Measurements from ENCODE around the gene IRF4.

The IRF4 gene

DNA sequence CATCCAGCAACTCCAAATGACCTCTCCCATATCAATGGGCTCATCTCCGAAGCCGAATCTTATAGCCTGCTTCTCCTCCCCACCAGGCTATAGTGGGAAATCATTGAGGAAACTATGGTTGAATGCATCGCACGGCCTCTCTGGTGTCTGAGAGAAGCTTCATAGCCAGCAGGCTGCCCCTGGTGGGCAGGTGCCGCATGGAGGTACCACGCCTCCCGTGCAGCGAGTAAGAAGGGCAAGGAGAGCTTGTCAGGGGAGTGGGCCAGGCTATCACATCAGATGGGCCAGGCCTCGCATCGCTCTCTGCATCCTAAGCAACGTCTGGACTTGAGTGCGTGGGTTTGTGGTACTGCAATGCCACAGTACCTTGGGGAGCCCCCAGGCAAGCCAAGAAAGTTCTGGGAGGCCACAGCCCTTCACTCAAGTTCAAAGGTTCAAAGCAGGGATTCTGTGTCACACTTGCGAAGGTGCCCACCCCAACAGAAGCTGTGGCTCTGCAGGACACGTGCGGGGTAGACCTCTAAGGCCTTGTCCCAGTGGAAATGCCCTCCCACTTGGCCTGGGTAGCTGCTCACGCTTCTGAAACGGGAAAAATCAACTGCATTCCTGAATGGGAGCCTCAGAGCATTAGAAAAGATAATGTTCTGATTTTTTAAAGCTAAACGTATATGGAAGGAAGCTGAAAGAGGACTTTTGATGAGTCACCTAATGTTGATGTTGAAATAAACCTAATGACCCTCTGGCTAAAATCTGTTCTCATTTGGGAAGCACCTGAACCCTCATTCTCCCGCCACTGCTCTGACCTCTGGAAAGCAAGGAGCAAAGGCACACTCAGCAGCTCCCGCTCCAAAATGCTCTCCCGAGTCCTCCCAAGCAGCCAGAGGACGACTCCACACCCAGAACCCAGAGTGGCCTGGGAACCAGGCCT is 8.4 kb upstream of the IRF4 start:
- no peak for DNase-seq

DNA sequence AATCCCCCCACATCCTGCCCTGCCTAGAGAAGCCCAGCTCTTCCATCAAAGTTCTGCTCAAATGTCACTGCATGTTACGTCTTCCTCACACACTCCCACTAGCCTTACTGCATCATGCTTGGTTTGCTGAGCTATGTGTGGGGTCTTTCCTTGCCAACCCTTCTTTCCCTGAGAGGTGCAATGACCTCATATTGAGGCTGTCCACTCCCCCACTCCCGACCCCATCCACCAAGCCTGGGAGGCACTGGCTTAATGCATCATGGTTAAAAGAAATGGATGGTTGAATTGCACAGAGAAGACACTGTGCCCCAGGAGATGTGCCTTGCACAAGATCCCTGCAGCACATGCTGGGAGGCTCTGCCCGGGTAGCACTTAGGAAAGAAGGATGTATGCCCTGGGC is 7.7 kb upstream of the IRF4 start:
- DNase-seq, result no peak

DNA sequence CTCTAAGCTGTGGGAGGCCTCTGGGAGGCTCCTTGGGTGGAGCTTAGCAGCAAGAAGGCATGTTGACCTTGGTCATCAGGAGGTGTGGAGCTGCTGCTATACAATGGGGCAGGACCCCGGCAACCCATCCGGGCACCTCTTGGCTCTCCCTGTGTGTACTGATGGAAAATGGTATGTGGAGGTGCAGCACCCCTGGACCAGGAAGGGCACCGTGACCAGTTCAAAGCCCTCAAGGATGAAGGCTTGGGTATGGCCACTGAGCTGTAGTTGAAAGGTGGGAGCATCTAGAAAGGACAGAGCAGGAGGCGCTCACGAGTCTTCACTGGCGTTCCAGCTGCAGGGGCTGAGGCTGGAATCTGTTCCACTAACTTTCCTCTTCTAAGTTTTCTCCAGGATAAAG is 6.7 kb upstream of the IRF4 start:
- no peak for DNase-seq

DNA sequence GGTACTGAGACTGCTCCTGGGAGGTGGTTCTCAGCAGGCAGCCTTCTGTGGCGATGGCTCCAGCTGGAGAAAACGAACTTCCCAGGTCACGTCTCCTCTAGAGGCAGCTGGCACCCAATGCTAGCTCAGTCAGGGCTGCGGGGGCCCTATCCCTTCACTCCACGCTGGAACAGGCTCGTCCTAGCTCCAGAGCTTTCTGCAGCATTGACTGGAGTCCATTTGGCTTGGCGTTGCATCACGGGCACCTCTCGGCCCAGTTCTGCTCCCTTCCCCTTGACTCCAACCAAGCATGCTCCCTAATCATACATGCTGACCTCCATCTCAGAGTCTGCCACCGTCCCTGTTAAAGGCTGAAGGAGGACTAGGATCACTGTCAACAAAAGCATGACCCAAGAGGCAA is 5.9 kb upstream of the IRF4 start:
- DNase-seq, result no peak

DNA sequence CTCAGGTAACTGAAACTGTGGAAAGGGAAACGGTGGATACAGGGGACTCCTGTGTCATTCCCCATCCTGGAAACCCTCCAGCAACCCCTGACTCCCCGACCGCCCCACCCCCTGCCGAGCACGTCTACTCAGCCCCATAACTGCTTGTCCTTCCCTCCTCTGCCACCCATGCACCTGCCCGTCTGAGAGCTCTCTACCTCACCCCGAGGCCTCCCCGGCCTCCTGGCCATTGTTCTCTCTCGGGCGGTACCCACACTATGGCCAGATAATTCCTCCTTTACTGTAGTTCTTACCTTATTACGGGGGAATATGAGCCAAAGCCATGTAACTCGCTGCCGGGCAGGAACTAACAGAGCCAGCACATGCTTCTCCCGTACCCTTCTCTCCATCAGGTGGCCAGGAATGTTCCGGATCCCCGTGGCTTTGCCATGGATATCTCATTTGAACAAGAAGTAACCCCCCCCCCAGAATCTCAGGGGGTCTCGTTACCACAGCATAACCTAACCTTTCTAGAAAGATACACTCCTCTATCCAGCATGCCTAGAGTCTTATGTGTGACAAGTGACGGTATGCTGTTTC is 4.8 kb upstream of the IRF4 start:
- no peak for DNase-seq

DNA sequence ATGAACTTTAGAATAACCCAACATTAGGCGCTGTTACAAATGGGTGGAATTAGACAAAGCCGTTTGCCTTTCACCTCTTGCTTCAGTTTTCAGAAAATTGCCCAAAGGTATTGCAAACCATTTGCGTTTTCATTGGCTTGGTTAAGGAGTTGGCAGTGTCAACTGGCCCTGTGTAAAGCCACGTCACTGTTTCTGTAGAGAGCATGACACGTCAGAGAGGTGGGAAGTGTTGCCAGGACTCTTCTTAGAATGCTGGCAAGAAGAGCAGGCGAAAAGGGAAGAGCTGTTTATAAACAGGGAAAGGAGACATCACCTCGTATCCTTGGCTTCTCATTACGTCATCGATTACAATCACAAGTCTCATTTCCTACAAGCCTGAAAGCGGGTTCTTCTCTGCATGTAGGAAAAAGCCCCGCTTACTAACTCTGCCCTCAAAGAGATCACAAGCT is 4.2 kb upstream of the IRF4 start:
- no peak for DNase-seq

DNA sequence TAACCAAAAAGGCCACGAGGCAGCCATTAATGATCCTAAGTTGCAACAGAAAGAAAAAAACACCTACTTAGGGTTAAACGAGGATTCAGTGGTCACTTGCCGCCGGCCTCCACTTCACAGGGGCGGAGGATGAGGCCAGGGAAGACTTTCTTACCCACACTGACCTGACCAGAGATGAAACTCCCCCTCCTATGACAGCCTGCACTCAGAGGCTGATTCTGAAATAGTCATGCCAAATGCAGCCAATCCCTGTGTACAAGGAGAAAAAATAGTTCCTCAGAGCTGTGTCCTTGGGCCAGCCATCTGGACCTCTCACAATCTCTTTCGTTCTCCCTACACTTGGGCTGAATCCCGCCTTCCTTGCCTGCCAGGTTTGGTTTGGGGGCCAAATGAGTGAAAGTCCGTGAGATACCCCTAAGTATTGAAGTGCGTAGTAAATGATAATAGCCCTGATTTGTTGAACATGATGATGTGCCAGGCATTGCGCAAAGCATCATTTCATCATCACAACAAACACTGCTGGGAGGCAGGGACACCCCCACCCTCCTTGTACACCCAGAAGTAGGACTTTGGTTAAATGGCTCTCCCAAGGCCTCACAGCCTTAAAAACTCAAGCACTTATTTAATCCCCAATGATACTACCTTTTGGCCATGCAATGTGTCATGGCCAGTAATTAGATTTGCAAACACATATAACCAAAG is 3.2 kb upstream of the IRF4 start:
- peak; percentile 36 for DNase-seq

DNA sequence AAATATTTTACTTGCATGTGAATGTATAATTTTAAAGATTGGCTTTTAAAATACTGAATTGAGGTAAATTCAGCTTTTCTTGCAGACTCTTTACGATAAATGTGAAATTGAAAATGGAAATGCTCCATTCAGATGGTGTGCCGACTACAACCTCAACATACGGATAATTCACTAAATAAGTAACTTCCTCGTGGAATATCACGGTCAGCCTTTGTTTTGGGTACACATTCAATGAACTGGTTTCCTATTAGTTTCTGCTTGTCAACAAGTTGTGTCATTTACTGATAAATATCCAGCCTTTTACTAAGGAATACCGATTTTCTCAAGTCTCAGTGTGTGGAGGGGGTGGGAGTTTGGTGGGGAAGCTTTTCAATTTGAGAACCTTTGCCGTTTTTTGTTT is 2.4 kb upstream of the IRF4 start:
- no peak for DNase-seq

DNA sequence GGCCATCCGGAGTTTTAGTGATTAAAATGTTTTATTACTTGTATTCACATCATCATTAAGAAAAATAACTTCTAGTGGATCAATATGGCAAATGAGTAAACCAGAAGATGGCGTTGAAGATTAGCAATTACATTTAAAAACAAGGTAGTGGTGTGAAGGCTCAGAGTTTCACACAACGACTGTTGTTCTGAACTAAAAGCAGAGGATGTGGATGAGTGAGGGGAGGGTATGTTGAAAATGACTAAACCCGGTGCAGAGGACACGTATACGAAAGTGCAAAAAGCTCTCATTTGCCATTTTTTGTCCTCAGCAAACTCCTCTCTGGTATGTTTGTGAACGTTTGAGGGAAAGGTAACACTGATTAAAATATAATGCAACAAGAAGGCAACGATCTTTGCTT is 1.9 kb upstream of the IRF4 start:
- DNase-seq, result no peak

DNA sequence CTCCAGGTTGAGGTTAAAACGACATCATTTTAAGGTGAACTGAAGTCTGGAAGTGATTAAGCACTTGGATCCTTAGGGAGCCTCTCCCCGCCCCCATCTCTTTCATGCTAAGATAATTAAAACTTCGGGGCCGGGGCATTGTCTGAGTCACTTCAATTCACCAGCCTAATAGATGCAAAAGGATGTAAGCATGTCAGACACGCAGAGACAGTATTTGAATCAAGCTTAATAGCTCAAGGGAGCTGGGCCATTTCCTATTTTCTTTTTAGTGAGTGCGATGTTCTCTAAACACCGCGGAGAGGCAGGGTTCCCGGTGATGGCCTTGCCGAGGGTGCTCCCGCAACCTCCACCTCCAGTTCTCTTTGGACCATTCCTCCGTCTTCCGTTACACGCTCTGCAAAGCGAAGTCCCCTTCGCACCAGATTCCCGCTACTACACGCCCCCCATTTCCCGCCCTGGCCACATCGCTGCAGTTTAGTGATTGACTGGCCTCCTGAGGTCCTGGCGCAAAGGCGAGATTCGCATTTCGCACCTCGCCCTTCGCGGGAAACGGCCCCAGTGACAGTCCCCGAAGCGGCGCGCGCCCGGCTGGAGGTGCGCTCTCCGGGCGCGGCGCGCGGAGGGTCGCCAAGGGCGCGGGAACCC is 516 bp upstream of the IRF4 start:
- DNase-seq, result peak; percentile 28

DNA sequence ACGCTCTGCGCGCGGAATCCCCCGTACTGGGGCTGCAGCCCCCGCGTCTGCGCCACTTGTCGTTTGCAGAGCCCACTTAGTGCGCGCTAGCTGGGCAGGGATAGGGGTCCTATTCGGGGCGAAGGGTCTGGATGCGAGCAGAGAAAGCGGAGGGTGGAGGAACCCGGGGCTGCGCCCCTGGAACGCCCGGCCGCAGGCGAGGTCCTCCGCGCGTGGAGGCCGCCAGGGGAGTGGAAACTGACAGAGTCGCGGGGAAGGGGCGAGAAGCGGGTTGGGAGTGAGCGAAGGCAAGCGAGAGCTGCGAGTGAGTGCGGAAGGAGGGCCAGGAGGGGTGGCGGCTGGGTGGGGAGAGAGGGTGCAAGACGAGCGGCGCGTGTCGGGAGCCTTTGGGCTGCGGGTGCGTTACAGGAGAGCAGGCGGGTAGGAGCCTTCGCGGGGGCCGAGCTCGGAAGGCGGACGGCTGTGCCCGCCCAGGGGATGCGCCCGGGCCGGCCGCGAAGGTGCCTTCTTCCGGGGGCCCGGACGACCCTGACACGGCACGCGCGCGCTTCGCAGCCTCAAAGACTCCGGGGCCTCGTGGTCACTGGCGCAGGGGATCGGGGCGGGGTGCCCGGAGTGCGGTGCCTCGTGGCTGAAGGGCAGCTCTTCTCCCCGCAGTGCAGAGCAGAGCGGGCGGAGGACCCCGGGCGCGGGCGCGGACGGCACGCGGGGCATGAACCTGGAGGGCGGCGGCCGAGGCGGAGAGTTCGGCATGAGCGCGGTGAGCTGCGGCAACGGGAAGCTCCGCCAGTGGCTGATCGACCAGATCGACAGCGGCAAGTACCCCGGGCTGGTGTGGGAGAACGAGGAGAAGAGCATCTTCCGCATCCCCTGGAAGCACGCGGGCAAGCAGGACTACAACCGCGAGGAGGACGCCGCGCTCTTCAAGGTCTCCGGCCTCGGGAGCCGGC is 1.2 kb downstream of the IRF4 start:
- no peak for DNase-seq

DNA sequence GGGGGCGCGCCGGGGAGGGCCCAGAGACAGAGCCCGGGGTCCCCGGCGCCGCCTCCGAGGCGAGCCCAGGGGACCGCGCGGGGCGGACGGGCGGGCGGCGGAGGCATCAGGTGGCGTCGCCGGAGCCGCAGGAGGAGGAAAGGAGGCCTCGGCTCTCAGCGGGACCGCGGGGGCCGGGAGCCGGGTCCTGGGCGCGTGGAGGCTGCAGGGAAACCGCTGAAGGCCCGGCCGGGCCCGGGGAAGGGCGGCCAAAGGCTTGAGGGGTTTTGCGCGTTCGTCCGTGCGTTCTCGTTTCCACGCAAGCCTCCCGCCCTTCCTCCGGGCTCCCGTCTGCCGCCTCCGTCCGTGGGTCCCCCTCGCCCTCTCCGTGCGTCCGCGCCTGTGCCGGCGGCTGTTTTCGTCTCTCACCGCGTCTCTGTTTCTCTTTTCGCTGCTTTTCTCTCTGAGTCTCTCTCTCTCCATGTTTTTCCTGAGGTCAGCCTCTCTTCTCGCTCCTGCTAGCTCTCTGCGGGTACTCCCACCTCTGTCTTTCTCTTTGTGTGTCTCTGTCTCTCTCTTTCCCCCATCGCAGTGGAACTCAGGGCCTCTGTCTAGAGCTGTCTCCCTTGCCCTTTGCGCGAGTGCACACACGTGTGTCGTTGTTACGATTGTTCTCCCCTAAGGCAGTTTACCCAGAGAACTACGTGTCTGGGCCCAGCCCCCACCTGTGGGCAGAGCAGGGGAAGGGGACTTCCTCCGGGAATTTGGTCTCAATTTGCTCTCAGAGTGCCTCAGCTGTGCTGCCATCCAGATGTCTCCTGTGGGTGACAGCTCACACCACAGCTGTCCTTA is 2.1 kb downstream of the IRF4 start:
- DNase-seq, result no peak

DNA sequence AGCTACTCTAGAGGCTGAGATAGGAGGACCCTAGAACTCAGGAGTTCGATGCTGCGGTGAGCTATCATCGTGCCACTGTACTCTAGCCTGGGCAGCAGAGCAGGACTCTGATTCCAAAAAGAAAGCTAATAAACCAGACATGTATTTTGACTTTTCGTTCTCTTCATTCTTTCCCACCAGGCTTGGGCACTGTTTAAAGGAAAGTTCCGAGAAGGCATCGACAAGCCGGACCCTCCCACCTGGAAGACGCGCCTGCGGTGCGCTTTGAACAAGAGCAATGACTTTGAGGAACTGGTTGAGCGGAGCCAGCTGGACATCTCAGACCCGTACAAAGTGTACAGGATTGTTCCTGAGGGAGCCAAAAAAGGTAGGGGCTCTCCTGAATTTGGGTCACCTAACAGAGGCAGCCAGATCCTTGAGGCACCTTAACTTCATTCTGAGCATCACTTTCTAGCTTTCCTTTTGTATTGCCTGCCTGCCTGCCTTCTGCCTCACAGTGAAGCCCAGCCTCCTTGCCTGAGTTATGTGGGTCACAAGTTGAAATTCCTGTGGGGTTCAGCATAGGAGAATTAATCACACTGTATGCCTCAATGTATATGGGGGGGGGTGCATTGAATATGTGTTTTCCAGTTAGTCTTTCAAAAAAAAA is 3.2 kb downstream of the IRF4 start:
- no peak for DNase-seq

DNA sequence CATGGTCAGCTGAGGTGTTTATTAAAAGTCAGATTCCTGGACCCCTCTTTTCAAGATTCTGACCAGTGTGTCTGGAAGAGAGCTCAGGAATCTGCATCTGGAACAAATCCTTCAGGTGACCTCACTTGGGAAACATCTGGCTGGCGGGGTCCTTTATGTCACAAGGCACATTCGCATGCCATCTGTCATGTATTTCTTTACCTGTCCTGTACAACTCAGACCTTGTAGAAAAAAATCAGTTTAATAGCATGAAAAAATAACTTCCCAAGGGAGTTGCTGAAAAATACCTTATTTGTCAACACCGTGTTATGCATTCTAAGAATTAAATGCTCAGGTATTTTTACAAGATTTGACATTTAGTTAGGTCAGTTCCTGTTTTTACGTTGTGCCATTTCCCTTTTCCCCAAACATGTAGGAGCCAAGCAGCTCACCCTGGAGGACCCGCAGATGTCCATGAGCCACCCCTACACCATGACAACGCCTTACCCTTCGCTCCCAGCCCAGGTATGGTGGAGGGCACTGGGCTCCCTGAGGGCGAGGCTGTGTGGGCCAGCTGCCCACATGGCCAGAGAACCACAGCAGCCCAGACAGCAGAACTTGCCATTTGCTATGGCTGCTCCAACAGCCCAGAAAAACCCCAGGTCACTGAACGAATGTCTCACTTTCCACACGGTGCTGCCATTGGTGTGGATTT is 4.0 kb downstream of the IRF4 start:
- DNase-seq, result no peak

DNA sequence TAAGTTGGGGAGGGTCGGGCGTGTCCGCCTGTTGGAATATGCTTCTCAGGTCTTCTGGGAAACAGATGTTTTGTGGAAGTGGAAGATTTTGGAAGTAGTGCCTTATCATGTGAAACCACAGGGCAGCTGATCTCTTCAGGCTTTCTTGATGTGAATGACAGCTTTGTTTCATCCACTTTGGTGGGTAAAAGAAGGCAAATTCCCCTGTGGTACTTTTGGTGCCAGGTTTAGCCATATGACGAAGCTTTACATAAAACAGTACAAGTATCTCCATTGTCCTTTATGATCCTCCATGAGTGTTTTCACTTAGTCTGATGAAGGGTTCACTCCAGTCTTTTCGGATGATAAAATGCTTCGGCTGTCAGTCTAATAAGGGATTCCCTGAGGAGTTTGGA is 4.6 kb downstream of the IRF4 start:
- DNase-seq, result no peak

DNA sequence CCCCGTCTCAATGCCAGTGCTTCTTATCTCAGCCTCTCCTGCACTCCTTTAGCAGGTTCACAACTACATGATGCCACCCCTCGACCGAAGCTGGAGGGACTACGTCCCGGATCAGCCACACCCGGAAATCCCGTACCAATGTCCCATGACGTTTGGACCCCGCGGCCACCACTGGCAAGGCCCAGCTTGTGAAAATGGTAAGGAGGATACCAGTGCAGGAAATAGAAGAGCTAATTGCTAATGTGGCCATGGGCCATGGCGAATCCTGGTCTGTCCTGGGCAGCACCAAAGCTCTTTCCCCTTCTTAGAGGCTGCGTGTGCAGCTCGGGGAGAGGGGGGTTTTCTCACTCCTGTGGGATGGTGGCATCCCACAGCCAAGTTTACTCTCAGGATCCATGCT is 5.5 kb downstream of the IRF4 start:
- no peak for DNase-seq

DNA sequence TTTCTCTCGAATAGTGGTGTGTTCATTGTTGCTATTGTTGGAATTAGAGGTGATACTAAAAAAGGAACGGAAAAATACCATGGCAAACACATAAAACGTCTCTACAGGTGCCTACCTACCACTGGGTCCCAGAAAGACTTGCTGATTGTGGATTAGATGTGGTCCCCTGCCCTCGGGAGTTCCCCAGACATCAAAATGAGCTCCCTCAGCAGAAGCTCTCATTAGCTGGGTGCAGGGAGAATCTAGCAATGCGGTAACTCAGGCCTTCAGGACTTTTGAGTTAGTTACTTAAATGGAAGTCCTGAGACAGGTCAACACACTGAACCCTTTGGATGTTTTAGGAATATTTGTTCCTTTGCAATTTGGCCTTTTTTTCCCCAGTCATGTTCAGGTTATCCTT is 6.1 kb downstream of the IRF4 start:
- no peak for DNase-seq

DNA sequence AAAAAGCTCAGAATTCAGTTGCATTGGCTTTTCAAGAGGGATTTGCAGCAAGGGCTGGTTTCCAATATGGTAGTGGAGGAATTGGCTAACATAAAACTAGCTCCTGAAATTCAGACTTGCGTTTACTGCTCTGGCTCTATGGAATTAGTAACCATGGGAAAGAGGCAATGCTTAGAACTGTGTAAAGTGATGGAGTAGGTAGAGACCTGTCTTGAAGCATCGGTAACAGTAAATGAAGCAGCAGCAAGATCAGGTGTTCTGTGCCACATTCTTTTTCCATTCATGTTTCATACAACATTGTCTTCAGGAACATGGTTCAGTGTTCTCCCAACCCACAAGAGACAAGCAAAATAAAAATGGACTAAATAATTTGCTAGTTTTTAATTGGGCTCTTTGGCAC is 6.5 kb downstream of the IRF4 start:
- no peak for DNase-seq

DNA sequence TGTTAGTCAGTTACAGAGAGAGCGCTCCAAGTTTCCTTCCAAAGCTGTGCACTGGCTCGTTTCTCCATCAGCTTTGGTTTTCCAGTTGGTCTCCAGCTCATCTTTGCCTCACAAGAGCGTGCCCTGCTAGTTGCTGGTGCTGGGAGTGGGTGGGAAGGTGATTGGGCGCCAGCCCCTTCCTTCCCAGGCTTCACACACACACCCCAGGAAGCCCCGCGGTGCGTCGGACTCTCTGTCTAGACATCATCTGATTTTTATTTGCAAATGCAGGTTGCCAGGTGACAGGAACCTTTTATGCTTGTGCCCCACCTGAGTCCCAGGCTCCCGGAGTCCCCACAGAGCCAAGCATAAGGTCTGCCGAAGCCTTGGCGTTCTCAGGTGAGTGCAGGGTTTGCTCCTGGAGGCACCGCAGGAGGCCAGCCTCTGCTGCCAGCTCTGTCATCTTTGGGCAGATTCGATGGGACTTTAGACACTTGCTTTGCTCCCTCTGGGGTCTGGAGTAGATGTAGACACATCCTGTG is 7.1 kb downstream of the IRF4 start:
- no peak for DNase-seq

Data from CD4-positive, alpha-beta T cell treated with Interferon gamma for 1 hour (primary cell).